ENCODE results near the gene STAG2. TPM values are rescaled to one million over a fixed set of nuclear protein-coding genes. Genes with fewer than 3 reads are reported as not detected.
"Not testable (repeated sequence)": the region's sequence is repeated elsewhere in the genome, so short reads cannot be mapped to it uniquely, and the experiment has no call there.

STAG2 gene
- total and polyA plus RNA-seq, 2 experiments from 2014 or later = 16.5 to 70.9 TPM

GRCh38 chrX:124127496-124127895, 166.0 kb downstream of the STAG2 start:
- Histone ChIP-seq H3K4me3 (no peak overlapping the region), H4K20me1 (ENCODE audit: insufficient read depth, poor library complexity, severe bottlenecking) (no peaks in the 10 kb centered on the region), H3K27me3 (no peaks in the 10 kb centered on the region), H3K4me1 (ENCODE audit: insufficient read depth) (no peaks in the 10 kb centered on the region), H3K9me2 (replicated peaks; ENCODE audit: insufficient read depth) (no peaks in the 10 kb centered on the region), H3K79me2 (no peaks in the 10 kb centered on the region), H3K36me3 (replicated peaks; ENCODE audit: insufficient read depth, low read depth) (no peaks in the 10 kb centered on the region), H2AFZ (no peak overlapping the region), H3K9me3 (ENCODE audit: low read depth) (no peaks in the 10 kb centered on the region), H3K4me2 (no peak overlapping the region), H3K27ac (no peak overlapping the region)
- DNase-seq (ENCODE audit: low spot score) = no peak
- TF ChIP-seq, protein P1, sequence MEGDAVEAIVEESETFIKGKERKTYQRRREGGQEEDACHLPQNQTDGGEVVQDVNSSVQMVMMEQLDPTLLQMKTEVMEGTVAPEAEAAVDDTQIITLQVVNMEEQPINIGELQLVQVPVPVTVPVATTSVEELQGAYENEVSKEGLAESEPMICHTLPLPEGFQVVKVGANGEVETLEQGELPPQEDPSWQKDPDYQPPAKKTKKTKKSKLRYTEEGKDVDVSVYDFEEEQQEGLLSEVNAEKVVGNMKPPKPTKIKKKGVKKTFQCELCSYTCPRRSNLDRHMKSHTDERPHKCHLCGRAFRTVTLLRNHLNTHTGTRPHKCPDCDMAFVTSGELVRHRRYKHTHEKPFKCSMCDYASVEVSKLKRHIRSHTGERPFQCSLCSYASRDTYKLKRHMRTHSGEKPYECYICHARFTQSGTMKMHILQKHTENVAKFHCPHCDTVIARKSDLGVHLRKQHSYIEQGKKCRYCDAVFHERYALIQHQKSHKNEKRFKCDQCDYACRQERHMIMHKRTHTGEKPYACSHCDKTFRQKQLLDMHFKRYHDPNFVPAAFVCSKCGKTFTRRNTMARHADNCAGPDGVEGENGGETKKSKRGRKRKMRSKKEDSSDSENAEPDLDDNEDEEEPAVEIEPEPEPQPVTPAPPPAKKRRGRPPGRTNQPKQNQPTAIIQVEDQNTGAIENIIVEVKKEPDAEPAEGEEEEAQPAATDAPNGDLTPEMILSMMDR (IDR thresholded peaks at IDR 0.05; ENCODE audit: poor library complexity) = no peak
- no peak for TF ChIP-seq EZH2 (IDR thresholded peaks at IDR 0.05; ENCODE audit: borderline replicate concordance)
- no peak for TF ChIP-seq EZH2phosphoT487 (IDR thresholded peaks at IDR 0.05; ENCODE audit: low read depth, severe bottlenecking, unreplicated experiment)
- WGBS (ENCODE audit: low lambda C conversion rate, missing lambda C conversion rate) = 91% methylated on average over 7 of the region's 7 CpGs

DNA sequence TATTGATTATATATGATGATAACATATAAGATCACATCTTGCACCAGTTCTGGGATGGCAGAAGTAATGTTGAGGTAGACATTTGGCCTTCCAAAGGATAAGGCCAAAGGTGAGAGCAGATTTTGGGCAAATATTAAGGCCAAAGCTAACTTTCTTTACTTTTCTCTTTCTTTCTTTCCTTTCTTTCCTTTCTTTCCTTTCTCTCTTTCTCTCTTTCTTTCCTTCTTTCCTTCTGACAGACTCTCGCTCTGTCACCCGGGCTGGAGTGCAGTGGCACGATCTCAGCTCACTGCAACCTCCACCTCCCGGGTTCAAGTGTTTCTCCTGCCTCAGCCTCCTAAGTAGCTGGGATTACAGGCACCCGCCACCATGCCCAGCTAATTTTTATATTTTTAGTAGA, 170.9 kb downstream of the STAG2 start:
- not testable (repeated sequence) for H3K27ac ChIP-seq

GRCh38 chrX:124145749-124146148, 184.2 kb downstream of the STAG2 start:
- Histone ChIP-seq H3K27ac (no peak overlapping the region), H3K36me3 (replicated peaks; ENCODE audit: insufficient read depth, low read depth) (no peaks in the 10 kb centered on the region), H3K79me2 (no peaks in the 10 kb centered on the region), H3K9me3 (ENCODE audit: low read depth) (no peaks in the 10 kb centered on the region), H3K4me1 (ENCODE audit: insufficient read depth) (no peaks in the 10 kb centered on the region), H3K9me2 (replicated peaks; ENCODE audit: insufficient read depth) (no peaks in the 10 kb centered on the region), H3K27me3 (no peaks in the 10 kb centered on the region), H3K4me3 (no peak overlapping the region), H3K4me2 (peak overlapping the region; percentile 56), H4K20me1 (ENCODE audit: insufficient read depth, poor library complexity, severe bottlenecking) (no peaks in the 10 kb centered on the region), H2AFZ (no peak overlapping the region)
- TF ChIP-seq EZH2phosphoT487 (IDR thresholded peaks at IDR 0.05; ENCODE audit: low read depth, severe bottlenecking, unreplicated experiment) = no peak
- TF ChIP-seq, protein P1 (IDR thresholded peaks at IDR 0.05; ENCODE audit: poor library complexity) = no peak
- TF ChIP-seq EZH2 (IDR thresholded peaks at IDR 0.05; ENCODE audit: borderline replicate concordance) = no peak
- no peak for DNase-seq (ENCODE audit: low spot score)
- WGBS (ENCODE audit: low lambda C conversion rate, missing lambda C conversion rate) = 83% methylated on average over 8 of the region's 8 CpGs

More for the DNA sequence above, 170.9 kb downstream of the STAG2 start:
- H3K36me3 ChIP-seq (replicated peaks; ENCODE audit: insufficient read depth, low read depth); H4K20me1 ChIP-seq (ENCODE audit: insufficient read depth, poor library complexity, severe bottlenecking); H3K4me2 ChIP-seq; H3K79me2 ChIP-seq; H3K9me2 ChIP-seq (replicated peaks; ENCODE audit: insufficient read depth); H3K4me1 ChIP-seq (ENCODE audit: insufficient read depth); H3K27me3 ChIP-seq; H3K9me3 ChIP-seq (ENCODE audit: low read depth); H2AFZ ChIP-seq; H3K4me3 ChIP-seq; DNase-seq (ENCODE audit: low spot score): not testable (repeated sequence)
- 89% methylated on average over 5 of the region's 5 CpGs for WGBS (ENCODE audit: low lambda C conversion rate, missing lambda C conversion rate)

GRCh38 chrX:124151195-124151594, 189.7 kb downstream of the STAG2 start:
- no peaks in the 10 kb centered on the region for H3K36me3 ChIP-seq (replicated peaks; ENCODE audit: insufficient read depth, low read depth)
- H4K20me1 ChIP-seq (ENCODE audit: insufficient read depth, poor library complexity, severe bottlenecking) = no peaks in the 10 kb centered on the region
- no peaks in the 10 kb centered on the region for H3K27me3 ChIP-seq
- no peaks in the 10 kb centered on the region for H3K4me1 ChIP-seq (ENCODE audit: insufficient read depth)
- no peaks in the 10 kb centered on the region for H3K9me3 ChIP-seq (ENCODE audit: low read depth)
- TF ChIP-seq EZH2phosphoT487 (IDR thresholded peaks at IDR 0.05; ENCODE audit: low read depth, severe bottlenecking, unreplicated experiment) (no peak), EZH2 (IDR thresholded peaks at IDR 0.05; ENCODE audit: borderline replicate concordance) (no peak)
- no peak overlapping the region for H3K4me3 ChIP-seq
- DNase-seq (ENCODE audit: low spot score) = no peak
- no peak overlapping the region for H2AFZ ChIP-seq
- no peak overlapping the region for H3K4me2 ChIP-seq
- no peaks in the 10 kb centered on the region for H3K79me2 ChIP-seq
- no peak overlapping the region for H3K27ac ChIP-seq
- no peaks in the 10 kb centered on the region for H3K9me2 ChIP-seq (replicated peaks; ENCODE audit: insufficient read depth)

Other genes starting within 250 kb of the STAG2 start
- gene THOC2, start 228.7 kb upstream of the STAG2 start, total RNA-seq = 95.6 and 106 TPM in 2 replicates
- gene THOC2, start 228.7 kb upstream of the STAG2 start, polyA plus RNA-seq = 66.0 and 87.5 TPM in 2 replicates
- 36.1 and 38.1 TPM in 2 replicates for gene XIAP, start 101.7 kb upstream of the STAG2 start, total RNA-seq
- 7.9 and 13.7 TPM in 2 replicates for gene XIAP, start 101.7 kb upstream of the STAG2 start, polyA plus RNA-seq